Measurements from ENCODE around the gene ZMIZ1.

ZMIZ1 gene

DNA sequence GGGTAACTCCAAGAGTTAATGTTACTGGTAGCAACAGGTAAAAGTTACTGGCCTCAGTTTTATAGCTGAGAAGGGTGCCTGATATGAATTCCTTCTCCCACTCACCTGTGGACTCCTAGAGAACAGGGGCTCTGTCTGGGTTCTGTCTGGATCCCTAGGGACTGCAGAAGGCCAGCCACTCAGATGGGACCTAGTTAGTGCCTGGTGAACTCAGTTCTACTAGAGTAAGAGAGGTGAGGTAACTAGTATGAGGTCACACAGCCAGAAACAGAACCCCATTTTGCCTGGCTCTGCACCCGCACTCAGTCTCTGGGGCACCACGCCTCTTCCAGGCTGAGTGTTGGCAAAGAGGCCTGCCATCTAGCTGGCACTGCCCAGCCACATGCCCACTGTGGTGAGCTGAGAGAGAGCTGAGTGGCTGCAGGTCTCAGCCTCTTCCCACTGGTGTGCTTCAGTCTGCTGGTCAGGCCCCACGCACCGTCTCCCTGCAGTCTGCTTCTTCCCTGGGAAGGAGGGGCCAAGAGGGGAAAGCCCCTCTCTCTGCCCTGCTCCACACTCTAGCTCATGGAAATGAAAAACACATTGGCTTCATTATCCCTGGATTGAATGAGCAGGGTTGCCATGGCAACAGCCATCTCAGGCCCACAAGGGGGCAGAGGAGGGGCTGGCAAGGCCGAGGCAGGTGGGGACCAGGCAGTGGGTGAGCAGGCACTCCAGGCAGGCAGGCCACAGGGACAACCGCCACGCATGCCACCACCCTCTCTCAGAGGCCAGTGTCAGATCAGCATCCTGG, 110.6 kb downstream of the ZMIZ1 start:
- no peak for DNase-seq

DNA sequence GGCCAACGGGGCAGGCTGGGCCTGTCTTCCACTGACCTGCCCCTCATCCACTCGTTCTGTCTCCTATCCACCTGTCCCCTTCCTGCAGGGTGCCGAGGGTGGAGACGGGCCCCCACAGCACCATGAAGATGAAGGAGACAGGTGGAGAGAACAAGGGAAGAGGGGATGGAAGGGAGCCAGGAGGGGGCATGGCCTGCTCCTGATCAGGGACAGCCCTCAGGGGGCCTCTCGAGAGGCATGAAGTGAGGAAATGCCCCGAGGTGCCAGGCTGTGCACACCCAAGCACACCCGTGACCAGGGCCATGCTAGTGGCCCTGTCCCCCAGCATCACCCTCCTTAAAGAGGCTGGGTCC, 111.2 kb downstream of the ZMIZ1 start:
- DNase-seq: no peak

DNA sequence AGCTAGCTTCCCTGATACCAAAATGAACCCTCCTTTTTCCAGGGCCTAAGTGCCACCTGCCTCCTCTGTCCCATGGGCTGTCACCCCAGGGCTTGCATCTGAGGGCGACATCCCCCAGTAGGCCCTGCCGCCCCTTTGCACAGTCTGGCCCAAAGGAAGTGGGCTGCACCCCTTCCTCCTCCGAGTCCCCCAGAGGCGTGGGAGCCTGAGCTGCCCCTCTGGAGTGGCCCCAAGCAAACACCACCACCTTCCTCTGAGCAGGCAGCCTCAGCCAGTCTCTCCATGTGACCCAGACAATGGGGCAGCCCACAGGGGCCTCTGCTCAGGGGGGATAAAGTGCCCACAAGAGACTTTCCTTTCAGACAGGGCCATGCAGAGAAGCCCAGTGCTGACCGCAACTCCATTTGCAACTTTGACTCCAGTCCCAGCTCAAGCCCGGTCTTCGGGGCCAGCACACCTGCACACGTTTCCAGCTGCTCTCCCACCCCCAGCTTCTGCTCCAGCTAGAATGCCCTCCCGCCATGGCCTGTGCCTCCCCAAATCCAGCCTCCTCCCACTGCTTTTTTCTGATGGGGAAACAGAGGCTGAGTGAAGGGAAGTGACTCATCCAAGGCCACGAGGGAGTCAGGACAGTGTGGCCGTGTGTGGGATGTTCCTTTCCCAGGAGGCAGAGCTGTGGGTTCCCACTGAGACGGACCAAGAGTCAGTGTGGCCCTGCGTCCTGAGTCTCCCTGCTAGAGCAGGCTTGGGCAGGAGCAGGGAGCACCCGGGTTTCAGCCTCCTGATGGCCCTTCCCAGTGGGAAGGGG, 111.9 kb downstream of the ZMIZ1 start:
- no peak for DNase-seq

DNA sequence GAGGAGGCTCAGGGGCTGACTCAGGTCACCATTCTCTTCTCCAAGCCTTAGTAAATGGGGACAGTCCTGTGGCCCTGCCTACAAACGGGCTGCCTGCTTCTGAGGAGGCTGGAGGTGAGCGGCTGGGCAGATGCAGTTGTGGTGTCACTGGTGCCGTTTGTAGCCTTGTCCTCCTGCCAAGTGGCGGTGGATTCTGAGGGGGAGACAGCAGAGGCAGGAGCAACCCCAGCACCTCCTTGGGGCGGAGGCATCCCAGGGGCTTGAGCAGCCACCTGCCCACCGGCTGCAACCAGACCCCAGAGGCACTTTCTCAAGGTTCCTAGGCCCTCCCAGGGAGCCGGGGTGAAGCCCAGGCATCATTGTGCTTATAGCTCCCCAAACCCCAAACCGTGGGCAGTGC, 112.5 kb downstream of the ZMIZ1 start:
- DNase-seq: no peak

DNA sequence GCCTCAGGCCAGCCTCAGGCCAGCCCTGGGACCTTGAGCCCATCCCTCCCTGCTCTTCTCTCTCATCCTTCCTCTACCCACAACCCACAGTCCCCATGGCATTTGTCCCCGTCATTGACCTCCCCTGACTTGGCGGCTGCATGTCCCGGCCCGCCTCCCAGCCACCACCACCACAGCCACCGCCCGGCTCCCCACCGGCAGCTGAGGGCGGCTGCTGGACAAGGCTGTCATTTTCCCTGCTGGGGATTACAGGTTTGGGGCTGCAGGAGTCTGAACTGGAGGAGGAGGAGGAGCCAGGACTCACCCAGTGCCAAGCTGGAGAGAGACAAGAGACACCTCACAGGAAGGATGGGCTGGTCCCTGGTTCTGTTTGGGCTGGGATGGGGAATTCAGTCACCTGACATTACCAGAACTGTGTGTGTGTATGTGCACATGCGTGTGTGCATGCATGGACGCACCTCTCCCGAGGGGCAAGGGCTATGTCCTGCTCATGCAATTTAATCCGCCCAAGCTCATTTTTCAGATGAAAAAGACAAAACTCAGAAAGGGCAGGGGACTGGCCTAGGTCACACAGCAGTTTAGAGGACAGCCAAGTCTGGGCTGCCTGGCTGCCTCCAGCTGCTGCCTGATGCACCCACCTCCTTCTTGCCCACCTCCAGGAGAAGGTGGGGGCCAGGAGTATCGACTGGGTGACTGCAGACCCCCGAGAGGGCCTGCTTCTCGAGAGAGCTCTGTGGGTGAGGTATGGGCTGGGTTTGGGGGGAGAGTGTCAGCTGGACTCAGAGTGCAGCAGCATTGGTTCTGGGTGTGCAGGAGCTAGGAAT, 113.1 kb downstream of the ZMIZ1 start:
- DNase-seq: no peak

DNA sequence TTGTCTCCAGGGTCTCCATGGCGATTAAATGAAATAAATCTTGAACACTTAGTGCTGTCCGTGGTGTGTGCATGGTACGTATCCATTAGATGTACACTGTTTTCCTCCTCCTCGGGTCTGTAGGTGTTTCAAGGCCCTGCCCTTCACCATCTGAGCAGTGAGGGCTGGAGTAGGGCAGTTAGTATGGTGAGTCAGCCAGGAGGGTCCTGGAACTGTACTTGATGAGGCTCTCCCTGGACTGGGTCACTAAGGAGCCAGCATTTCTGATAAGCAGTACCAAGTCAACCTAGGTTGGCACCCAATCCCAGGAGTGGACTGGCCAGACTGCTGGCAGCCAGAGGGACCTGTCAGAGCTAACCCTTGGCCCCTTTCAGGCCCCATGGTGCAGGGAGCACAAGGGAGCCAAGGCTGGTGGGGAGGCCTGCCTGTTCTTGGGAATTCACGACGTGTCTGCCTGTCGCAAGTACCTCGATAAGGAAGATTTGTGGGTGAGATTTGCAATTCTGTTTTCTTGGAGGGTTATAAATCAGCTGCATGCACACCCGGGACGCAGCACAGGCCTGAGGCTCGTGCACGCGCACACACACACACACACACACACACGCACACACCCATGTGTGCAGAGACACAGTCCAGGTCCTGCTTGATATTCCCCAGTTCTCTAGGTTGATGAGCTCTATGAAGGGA, 114.2 kb downstream of the ZMIZ1 start:
- DNase-seq: no peak

DNA sequence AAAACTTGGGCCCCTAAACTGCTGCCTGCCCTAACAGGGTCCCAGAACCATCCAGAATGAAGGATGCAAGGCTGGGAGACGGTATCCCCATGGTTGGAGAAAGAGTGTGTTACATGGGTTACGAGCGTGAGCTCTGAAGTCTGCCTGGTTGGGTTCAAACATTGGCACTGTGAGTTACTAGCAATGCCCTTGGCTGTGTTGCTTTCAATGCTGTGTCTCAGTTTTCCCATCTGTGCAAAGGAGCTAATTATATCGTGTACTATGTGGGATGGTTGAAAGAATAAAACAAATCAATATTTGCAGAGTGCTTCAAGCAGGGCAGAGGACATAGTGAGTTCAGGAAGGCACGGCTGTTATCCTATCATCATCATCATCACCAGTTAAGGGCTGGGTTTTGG, 114.7 kb downstream of the ZMIZ1 start:
- DNase-seq: no peak

DNA sequence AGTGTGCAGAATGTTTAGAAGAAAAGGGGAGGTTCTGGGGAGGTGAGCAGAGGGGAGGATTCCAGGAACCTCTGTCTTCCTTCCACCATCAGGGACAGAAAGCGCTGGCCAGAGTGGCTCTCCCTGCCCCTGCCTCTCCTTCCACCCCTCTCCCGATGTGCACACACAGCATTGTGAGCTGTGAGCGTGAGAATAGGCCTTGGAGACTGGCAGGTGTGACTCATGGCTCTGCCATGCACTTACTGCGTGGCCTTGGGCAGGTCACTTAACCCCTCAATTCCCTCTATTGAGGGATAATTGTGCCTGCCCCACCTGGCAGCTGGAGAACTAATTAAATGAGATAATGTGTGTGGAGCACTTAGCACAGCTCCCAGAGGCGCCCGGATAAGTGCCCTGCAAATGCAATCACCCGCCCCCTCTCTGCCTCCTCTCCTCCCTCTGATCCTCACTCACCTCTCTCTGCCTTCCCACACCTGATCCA, 115.4 kb downstream of the ZMIZ1 start:
- no peak for DNase-seq

DNA sequence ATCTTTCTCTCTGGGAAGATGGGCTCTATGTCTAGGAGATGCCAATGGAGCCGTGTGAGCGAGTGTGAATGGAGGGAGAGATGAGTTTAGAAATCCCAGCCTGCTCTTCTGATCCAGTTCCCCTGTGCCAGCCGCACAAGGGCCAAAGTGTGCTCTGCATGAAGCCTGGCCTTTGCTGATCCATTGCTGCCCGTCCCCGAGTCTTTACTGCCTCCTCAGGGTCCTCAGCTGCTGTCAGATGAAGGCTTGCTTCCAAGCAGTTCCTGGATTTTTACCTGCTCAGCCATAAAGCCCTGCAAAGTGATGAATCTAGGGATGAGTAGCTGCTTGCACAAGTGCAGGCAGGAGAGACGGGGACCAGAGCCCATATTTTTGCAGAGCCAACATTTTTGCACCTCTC, 115.9 kb downstream of the ZMIZ1 start:
- DNase-seq: no peak

DNA sequence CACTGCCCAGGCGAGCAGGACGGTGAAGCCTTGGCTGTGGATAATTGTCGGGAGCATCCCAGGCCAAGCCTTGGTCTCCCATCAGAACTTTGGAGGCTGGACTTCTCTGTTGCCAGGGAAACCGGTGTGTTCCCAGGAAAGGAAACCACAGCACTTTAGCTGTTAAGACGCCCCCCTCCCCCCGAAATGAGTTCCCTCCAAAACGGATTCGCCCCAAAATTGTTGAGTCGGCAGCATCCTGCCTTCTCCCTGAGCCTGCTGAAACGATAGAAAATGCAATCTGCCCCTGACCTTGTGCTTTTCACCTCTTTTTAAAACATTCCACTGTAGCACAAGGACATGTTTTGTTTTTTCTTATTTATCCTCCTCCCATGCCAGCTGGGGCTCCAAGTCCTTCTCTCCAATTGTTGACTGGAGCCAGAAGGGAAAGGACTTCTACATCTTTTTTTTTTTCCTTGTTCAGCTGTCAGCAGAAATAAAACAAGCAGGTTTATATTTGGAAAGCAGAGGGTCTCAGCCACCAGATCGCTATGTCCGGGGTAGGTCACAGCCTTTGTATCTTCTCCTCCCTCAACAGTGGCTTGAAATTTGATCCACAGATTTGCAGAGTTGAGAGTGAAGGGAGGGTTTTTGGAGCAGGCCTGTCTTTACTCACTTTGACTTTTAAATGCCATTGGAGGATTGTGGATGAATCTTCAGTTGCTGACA, 116.5 kb downstream of the ZMIZ1 start:
- DNase-seq: no peak

DNA sequence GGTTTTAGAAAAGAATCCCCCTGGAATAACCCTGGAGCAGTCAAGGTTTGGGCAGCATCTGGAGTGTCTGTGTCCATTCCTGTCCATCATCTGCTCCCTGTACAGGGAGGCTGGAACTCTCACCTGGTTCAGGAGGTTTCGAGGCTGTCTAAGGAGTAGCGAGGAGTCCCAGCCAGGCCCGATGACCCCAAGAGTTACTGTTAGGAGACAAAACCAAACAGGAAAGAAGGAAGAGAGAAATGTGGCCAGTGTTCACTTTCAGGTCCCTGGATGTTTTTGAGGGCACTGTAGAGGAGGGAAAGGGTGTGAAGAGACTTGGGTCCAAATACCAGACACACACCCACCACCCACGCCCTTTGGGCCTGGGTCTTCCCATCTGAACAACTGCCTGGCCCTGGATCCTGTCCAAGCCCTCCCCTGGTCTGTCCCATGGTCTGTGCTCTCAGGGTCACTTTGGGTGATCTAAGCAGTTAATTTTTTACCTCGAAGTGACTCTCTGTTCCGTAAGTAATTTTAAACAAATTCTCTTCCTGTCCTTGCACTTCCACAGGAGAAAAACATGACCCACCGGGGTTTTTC, 117.1 kb downstream of the ZMIZ1 start:
- DNase-seq: no peak

DNA sequence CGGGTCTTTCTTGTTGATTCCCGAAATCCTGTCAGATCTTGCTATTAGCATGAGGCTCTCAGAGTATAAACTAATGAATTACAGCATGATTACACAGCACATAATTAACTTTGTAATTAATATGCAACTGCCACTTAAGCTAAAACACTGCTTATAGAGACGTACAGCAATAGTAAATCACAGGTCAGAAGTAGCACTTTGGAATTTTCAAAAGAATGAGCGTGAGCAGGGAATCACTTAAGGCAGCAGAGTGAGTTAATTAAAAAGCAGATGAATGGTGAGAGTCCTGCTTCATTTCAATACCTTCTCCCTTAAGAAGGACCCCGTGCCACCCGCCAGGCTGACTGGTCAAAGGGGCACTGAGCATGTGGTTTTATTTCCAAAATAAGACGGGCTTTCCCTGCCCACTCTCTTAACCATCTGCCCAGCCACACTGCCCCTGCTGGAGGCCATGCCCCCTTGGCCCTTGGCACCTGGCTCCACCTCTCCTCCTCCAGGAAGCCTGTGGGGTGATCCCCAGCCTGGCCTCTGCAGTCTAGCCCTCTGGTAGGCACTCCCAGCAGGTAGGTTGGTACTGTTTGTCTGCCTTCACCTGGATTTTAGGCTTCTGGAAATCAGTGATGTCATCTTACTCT, 117.8 kb downstream of the ZMIZ1 start:
- no peak for DNase-seq

DNA sequence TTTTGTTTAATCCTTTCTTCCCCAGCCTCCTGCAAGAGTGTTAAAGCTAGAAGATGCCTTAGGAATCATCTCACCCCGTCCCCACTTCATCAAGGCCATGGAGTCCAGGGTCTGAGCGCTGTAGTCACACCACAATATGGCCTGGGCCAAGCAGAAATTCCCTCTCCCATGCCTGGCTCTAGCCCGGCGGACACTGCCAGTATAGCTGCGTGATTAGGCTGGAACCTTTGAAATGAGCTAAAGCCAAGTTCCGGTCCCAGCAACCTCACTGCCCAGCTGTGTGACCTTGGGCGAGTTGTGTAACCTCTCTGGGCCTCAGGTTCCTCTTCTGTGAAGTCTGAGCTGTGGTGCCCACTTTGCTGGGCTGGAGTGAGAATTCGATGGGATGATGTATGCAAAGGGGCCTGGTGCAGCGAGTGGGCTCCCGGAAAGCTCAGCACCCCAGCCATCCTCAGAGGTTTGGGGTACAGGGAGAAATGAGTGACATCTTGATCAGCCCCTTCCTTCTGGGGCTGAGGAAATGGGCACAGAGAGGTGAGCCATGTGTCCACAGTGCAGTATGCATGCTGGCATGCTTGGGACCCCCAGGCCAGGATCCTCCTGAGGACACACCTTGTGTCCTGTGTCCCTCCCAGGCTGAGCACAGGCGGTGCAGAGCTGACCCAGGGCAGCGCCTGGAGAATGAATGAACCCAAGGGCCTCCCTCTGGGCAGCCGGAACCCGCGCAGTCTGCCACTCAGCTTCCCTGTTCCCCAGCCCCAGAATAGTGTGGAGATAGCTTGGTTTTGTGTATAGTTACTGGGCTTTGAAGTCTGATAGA, 118.6 kb downstream of the ZMIZ1 start:
- no peak for DNase-seq

DNA sequence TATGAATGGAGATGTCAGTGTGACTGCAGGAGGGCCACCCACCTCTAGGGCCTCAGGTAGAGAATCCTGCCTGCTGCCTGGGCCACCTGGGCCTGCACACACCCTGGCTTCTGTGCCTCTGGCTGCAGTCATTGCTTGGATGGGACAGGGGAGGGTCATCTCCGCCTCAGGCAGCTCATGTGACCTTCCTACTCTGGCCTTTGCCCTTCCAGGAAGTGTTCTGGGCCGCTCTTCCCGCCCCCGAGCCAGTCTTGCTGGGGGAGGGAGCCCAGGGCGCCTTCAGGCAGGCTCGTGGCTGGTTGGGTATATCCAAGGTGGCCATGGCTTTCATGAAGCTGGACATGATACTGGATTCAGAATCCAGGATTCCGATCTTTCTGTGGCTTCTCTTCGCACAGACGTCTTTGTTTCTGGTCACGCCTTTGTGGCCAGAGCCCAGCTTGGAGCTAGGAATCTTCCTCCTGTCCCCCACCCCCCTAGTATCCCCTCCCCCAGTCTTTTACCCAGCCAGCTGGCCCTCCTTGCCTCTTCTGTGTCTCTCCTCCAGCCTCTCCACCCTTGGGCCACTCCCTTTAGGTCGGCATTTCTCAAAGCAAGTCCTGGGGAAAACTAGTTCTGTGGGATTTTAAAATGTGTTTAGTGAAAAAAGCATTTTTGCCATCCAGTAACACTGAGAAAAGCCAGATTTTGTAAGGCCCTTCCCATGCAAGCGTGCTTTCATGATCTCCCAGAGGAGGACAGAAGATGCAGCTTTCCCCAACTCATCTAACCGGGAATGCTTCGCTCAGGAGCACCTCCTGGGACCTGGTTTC, 119.6 kb downstream of the ZMIZ1 start:
- no peak for DNase-seq

DNA sequence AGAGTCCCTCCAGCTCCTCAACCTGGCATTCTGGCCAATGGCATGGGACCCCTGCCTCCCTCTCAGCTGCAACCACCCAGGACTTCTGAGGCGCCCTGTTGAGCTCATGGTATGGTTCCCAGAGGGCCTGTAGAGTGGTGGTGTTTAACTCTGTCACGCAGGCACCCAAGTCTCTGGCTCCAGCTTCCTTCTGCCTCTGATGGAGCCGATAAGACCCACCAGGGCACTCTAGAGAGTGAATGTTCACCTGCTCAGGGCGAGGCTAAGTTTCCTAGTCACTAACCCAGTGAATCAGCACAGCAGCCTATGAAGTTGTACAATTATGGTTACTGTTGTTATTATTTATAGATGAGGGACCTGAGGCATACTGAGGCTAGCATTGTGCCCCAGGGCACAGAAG, 120.4 kb downstream of the ZMIZ1 start:
- no peak for DNase-seq

DNA sequence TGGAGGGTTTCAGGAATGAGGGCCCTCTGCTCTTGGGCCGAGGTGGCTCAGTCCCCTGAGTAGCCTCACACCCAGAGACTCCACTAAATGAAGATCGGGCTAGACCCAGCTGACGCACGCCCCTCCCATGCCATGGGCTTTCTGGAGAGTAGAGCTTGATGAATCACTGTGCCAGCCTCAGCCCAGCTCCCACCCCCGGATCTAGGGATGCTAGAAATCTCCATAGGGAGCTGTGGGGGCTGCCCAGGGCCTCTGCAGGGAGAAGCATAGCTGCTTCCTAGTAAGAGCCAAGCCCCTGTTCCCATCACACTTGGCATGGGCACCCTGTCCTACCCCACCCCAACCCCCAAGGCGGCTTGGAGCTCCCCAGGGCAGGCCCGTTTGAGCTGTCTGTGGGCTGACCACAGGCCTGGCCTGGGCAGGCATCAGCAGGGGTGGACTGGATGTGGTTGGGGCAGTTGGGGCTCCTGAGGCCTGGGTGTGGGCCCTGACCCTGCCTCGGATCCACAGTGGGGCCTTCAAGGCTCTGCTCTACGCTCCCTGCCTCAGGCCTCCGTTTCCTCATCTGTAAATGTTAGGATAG, 121.2 kb downstream of the ZMIZ1 start:
- no peak for DNase-seq

DNA sequence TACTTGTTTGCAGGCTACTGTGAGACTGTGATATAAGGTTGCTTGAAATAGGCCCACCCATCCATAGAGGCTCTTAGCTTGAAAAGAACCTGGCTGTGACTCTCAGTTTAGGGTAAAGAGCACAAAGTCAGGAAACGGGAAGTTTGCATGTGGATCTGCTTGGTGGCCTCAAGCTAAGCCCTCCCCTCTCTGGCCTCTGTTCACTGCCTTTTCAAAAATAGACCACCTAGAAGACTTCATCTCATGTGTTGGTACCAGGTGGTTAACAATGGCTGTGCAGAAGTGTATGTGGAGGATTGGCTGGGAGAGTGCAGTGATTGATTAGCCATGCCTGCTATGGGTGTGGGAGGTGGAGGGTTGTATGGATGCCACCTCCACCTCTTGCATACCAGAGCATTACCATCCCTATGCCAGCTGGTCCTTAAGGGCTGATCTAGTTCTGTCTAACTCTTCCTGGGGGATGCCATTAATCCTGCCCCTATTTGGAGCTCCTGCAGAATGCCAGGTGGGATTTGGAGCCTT, 122.0 kb downstream of the ZMIZ1 start:
- DNase-seq: no peak

DNA sequence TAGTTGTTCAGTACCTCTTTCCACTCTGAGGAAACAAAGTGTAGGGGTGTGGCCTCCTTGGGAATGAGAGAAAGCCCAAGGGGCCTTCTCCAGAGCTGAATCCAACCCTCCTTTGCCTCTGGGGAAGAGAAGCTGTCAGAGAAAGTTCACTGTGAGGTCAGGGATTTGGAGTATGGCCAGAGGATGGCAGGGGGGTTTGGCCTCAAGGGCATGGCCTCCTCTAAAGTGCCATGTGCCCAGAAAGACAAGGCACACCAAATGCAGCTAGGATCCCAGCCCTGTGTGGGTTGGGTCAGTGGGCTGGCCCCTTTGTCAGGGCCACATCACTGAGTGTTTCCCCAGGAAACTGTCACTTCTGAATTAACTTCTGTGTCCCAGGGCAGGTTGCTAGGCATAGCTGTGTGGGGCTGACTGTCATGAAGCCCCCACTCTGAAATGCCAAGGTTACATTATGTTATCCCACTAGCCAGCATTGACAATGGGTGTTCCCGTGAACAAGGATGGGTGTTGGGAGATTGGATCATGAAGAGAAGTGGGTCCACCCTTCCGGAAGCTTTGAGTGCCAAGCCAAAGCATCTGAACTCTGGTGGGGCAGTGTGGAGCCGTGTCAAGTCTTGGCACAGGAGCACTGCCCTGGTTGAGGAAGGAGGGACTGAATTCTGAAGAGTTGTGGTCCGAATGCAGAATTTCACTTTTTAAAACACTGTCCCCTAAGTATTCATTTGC, 123.3 kb downstream of the ZMIZ1 start:
- no peak for DNase-seq

Measured in DMS 273 treated with DMSO at 0.1 percent for 48 hours (cell line).